ENCODE data around the gene GPR160. TPM values are rescaled to one million over a fixed set of nuclear protein-coding genes. Genes with fewer than 3 reads are reported as not detected.
A peak's percentile ranks its signal among the peaks of the same experiment; 100 is the strongest.

The GPR160 gene
- total and polyA plus RNA-seq, 2 of the 13 experiments (the other 11 are each of a cell fraction or from before 2014, with no cell fraction given) = 12.1 to 23.2 TPM

- no peak for TF ChIP-seq ZNF792 (CRISPR knock-in tag; IDR thresholded peaks at IDR 0.05)
- no peak for TF ChIP-seq ZBTB49 (CRISPR knock-in tag; IDR thresholded peaks at IDR 0.05; ENCODE audit: borderline replicate concordance)
- no peak for TF ChIP-seq CHCHD3 (CRISPR knock-in tag; IDR thresholded peaks at IDR 0.05)
- no peak for TF ChIP-seq ZNF142 (CRISPR knock-in tag; IDR thresholded peaks at IDR 0.05)
- TF ChIP-seq ADNP (CRISPR knock-in tag; IDR thresholded peaks at IDR 0.05) = peak; percentile 94
- TF ChIP-seq CBX1 (IDR thresholded peaks at IDR 0.05; ENCODE audit: low read depth) = no peak
- TF ChIP-seq SSRP1 (CRISPR knock-in tag; IDR thresholded peaks at IDR 0.05) = no peak
- no peak; the same call in 1 of the 2 replicates for TF ChIP-seq ZNF556 (CRISPR knock-in tag; IDR thresholded peaks at IDR 0.05; ENCODE audit: borderline replicate concordance)
- no peak for TF ChIP-seq DR1 (CRISPR knock-in tag; IDR thresholded peaks at IDR 0.05)
- TF ChIP-seq ZNF225 (CRISPR knock-in tag; IDR thresholded peaks at IDR 0.05) = no peak
- TF ChIP-seq, protein P1, sequence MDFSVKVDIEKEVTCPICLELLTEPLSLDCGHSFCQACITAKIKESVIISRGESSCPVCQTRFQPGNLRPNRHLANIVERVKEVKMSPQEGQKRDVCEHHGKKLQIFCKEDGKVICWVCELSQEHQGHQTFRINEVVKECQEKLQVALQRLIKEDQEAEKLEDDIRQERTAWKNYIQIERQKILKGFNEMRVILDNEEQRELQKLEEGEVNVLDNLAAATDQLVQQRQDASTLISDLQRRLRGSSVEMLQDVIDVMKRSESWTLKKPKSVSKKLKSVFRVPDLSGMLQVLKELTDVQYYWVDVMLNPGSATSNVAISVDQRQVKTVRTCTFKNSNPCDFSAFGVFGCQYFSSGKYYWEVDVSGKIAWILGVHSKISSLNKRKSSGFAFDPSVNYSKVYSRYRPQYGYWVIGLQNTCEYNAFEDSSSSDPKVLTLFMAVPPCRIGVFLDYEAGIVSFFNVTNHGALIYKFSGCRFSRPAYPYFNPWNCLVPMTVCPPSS (IDR thresholded peaks at IDR 0.05) = no peak
- TF ChIP-seq YEATS4 (CRISPR knock-in tag; IDR thresholded peaks at IDR 0.05; ENCODE audit: borderline replicate concordance) = peak; percentile 43; the same call in 1 of the 2 replicates
- TF ChIP-seq HOXA5 (CRISPR knock-in tag; IDR thresholded peaks at IDR 0.05) = no peak
- TF ChIP-seq TOE1 (CRISPR knock-in tag; IDR thresholded peaks at IDR 0.05) = no peak
- no peak for TF ChIP-seq ZNF674 (CRISPR knock-in tag; IDR thresholded peaks at IDR 0.05; ENCODE audit: low read depth)
- no peak for TF ChIP-seq ATF6 (CRISPR knock-in tag; conservative IDR thresholded peaks at IDR 0.05)
- no peak for TF ChIP-seq HNRNPL (IDR thresholded peaks at IDR 0.05; ENCODE audit: low read depth, low read length)
Observed at GRCh38 chr3:170076715-170077238, 39.0 kb downstream of the GPR160 start (continued).
